ENCODE measurements around the gene PHACTR2.
"Not testable (repeated sequence)": the region's sequence is repeated elsewhere in the genome, so short reads cannot be mapped to it uniquely, and the experiment has no call there.

PHACTR2 gene

GRCh38 chr6:143698759-143699429 is 21.1 kb downstream of the PHACTR2 start:
- DNase-seq (ENCODE audit: low spot score), result no peak

GRCh38 chr6:143699430-143699825 is 21.7 kb downstream of the PHACTR2 start:
- no peak for DNase-seq (ENCODE audit: low spot score)

- no peak for DNase-seq (ENCODE audit: low spot score)
These were observed 23.1 kb downstream of the PHACTR2 start for GRCh38 chr6:143700684-143701348.

- DNase-seq (ENCODE audit: low spot score), result no peak
These were observed 23.8 kb downstream of the PHACTR2 start for GRCh38 chr6:143701349-143702234.

GRCh38 chr6:143705569-143705968 is 27.8 kb downstream of the PHACTR2 start:
- no peak for DNase-seq (ENCODE audit: low spot score)

GRCh38 chr6:143707697-143708096 is 29.9 kb downstream of the PHACTR2 start:
- DNase-seq (ENCODE audit: low spot score), result no peak

- DNase-seq (ENCODE audit: low spot score), result no peak
These were observed 31.1 kb downstream of the PHACTR2 start for GRCh38 chr6:143708889-143709288.

- DNase-seq (ENCODE audit: low spot score), result no peak
These were observed 33.9 kb downstream of the PHACTR2 start for GRCh38 chr6:143711714-143712113.

- no peak for DNase-seq (ENCODE audit: low spot score)
These were observed 40.7 kb downstream of the PHACTR2 start for GRCh38 chr6:143718472-143718871.

- DNase-seq (ENCODE audit: low spot score), result no peak
These were observed 43.9 kb downstream of the PHACTR2 start for GRCh38 chr6:143721642-143722041.

GRCh38 chr6:143724876-143725275 is 47.1 kb downstream of the PHACTR2 start:
- DNase-seq (ENCODE audit: low spot score), result no peak

- no peak for DNase-seq (ENCODE audit: low spot score)
These were observed 48.4 kb downstream of the PHACTR2 start for GRCh38 chr6:143726015-143726647.

- DNase-seq (ENCODE audit: low spot score), result no peak
These were observed 49.3 kb downstream of the PHACTR2 start for GRCh38 chr6:143727035-143727434.

GRCh38 chr6:143731789-143732188 is 54.0 kb downstream of the PHACTR2 start:
- no peak for DNase-seq (ENCODE audit: low spot score)

GRCh38 chr6:143732536-143732935 is 54.8 kb downstream of the PHACTR2 start:
- DNase-seq (ENCODE audit: low spot score), result no peak

GRCh38 chr6:143733510-143733909 is 55.7 kb downstream of the PHACTR2 start:
- DNase-seq (ENCODE audit: low spot score), result no peak

GRCh38 chr6:143734641-143735063 is 56.9 kb downstream of the PHACTR2 start:
- DNase-seq (ENCODE audit: low spot score), result no peak

- not testable (repeated sequence) for DNase-seq (ENCODE audit: low spot score)
These were observed 60.4 kb downstream of the PHACTR2 start for GRCh38 chr6:143738072-143738690.

- no peak for DNase-seq (ENCODE audit: low spot score)
These were observed 61.6 kb downstream of the PHACTR2 start for GRCh38 chr6:143739341-143739851.

- no peak for DNase-seq (ENCODE audit: low spot score)
These were observed 62.4 kb downstream of the PHACTR2 start for GRCh38 chr6:143740213-143740612.

GRCh38 chr6:143741480-143741879 is 63.7 kb downstream of the PHACTR2 start:
- DNase-seq (ENCODE audit: low spot score), result no peak
